Motor neuron (in vitro differentiated cells): ENCODE data around the gene SLC22A6. TPM values are rescaled to one million over a fixed set of nuclear protein-coding genes. Genes with fewer than 3 reads are reported as not detected.
A peak's percentile ranks its signal among the peaks of the same experiment; 100 is the strongest.

Source experiments
- ATAC-seq, 8 experiments: fragments of 200-7000 bp; cut with Tn5 transposase; replicated peaks in 6 of 8; 2 replicates each; pipeline ENCODE4 v1.8.0; 2021; ENCODE audit warnings: mild to moderate bottlenecking in 8 of 8, moderate library complexity in 8 of 8
- H3K27ac ChIP-seq, 2 donors: fragments of 250-450 bp; sonication (Bioruptor Pico); 2 replicates each; pipeline ENCODE4 v1.9.0; 2021; ENCODE audit warnings: antibody characterized with exemption in 2 of 2, mild to moderate bottlenecking in 2 of 2, moderate library complexity in 1 of 2
- H3K4me1 ChIP-seq, 2 donors: fragments of 250-450 bp; sonication (Bioruptor Pico); replicated peaks in 1 of 2; 2 replicates each; pipeline ENCODE4 v1.6.1; 2021; ENCODE audit warnings: antibody characterized with exemption in 2 of 2, mild to moderate bottlenecking in 2 of 2, moderate library complexity in 1 of 2
- H3K4me3 ChIP-seq, 5 donors: fragments of 250-450 bp; sonication (Bioruptor Pico); 2 replicates each; pipeline ENCODE4 v1.9.0; 2021; ENCODE audit warnings: antibody characterized with exemption in 5 of 5, mild to moderate bottlenecking in 5 of 5, moderate library complexity in 4 of 5
- WGBS, 10 experiments: fragments of 450-650 bp; shearing (Covaris generic); methylation state at CpG; one replicate each; pipeline ENCODE4 v1.0.0; 2022; 5-methylcytosine and 5-hydroxymethylcytosine counted together
- in situ Hi-C, 9 experiments: fragments of 400-800 bp; cut with MboI; loops; one replicate each; pipeline ENCODE4 v1.15.0; 2021; ENCODE audit warnings: low sequenced_read_pairs in 9 of 9, low pct_unique_long_range_greater_than_20kb in 2 of 9; ENCODE audit not compliant: unreplicated experiment in 9 of 9
- total RNA-seq, 8 experiments: library from RNA; unstranded; fragments of 300-600 nt; gene quantifications; 2 replicates each; pipeline versions ENCODE4 v1.2.3 to v1.2.4, GENCODE V29; 2022

SLC22A6 gene
- total RNA-seq, 8 experiments from 2014 or later, result 0.17 to 3.9 (median 0.38) TPM; not detected in 5

DNA sequence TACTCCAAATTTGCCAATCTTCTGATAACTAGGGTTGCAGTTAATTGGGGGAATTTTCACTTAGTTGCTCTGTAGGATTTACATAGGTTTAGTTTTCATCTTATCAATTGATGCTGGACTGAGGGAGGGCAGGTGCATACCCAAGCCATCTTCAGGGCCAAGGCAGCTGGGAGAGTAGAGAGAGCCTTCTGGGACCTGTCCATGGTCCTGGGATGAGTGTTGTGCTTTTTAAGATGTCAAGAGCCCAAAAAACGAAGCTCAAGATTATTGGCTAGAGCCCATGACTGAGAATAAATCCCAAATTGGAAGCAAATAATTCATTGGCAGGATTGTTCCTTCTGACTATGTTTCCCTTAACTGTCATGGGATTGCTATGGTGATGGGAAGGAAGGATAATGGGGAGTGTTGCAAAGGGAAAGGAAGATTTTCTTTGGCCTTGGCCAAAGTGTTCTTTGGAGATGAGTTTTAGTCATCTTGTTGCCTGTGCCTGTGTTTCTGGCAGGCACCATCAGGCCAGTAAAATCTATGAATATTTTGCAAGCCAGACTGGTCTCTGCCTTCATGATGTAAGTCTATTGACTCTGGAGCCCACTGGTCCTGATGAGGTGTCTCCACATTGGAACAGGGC lies 4.5 kb downstream of the SLC22A6 start:
- H3K4me3 ChIP-seq, result no peak overlapping the region
- no peak for ATAC-seq
- no peaks in the 10 kb centered on the region for H3K4me1 ChIP-seq
- in situ Hi-C loops, result no loop called here
- H3K27ac ChIP-seq, result no peak overlapping the region
- WGBS, 10 experiments, result 0 to 38% (median 25%) methylated on average over 1 of the region's 1 CpG; no CpG with 5 or more reads in 7 of the 10 experiments

DNA sequence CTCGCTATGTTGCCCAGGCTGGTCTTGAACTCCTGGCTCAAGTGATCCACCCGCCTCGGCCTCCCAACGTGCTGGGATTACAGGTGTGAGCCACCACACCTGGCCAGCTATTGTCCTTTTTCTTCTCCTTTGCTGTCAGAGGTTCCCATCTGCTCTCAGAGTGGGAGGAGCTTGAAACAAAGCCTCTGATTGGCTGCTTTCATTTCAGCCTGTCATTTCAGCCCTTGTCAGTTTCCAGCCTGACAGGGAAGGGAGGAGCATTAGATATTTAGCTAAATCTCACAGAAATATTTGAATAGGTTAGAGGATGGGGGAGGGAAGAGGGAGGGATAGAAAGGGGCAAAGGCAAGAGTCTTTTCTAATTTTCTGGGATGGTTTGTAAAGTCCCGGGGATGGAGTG lies 8.7 kb downstream of the SLC22A6 start:
- no peak overlapping the region for H3K27ac ChIP-seq
- H3K4me1 ChIP-seq, result no peaks in the 10 kb centered on the region
- ATAC-seq, result no peak
- H3K4me3 ChIP-seq, result no peak overlapping the region
- 0 to 93% (median 59%) methylated on average over 1 to 4 of the region's 5 CpGs; no CpG with 5 or more reads in 4 of the 10 experiments for WGBS, 10 experiments
- in situ Hi-C loops, result no loop called here

DNA sequence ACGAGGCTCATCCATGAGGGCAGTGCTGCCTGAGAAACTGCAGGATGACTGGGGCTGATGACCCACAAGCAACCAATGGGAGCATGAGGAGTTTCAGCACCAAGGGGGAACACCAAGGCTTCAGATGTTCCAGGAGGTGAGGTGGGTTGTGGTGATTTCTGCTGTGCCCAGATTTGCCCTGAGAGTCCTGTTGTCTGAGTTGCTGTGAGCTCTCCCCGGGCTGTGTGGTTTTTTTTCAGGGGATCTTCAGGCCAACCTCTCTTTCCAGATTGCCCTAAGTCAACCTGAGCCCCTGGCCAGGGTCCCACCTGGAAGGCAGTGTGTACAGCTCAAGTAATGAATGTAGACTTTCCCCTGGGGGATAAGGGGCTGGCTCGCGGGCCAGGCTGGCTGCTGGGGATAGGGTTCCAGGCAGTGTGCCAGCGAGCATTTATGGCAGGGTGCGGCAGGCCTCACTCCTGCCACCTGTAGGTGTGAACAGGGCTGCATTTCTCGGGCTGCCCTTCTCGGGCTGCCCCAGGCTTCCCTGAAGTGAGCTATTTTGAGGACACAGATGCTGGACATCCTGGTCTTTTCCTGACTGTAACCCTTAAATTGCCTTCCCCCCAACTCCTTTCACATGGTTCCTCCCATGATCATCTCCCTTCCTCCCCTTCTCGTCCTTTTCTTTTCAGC lies 9.8 kb downstream of the SLC22A6 start:
- no peak overlapping the region for H3K27ac ChIP-seq
- in situ Hi-C loops, result no loop called here
- H3K4me1 ChIP-seq, result no peaks in the 10 kb centered on the region
- peak; percentile 62 to 96 (median 73) for ATAC-seq
- H3K4me3 ChIP-seq, result no peak overlapping the region
- 4 to 37% (median 17%) methylated on average over 1 to 8 of the region's 9 CpGs; no CpG with 5 or more reads in 5 of the 10 experiments for WGBS, 10 experiments

DNA sequence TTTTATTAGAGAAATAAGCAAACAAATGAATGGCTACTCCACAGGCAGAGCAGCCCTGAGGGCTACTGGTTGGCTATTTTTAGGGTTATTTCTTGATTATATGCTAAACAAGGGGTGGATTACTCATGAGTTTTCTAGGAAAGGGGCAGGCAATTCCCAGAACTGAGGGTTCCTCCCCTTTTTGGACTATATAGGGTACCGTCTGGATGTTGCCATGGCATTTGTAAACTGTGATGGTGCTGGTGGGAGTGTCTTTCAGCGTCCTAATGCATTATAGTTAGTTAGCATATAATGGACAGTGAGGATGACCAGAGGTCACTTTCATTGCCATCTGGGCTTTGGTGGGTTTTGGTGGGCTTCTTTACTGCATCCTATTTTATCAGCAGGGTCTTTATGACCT lies 19.2 kb downstream of the SLC22A6 start:
- H3K4me1 ChIP-seq, result no peaks in the 10 kb centered on the region
- H3K4me3 ChIP-seq, result no peak overlapping the region
- peak in 3 of 8 experiments; percentile 54 to 93 (median 92) for ATAC-seq
- WGBS, 10 experiments, result 0 to 83% (median 40%) methylated on average over 1 to 2 of the region's 2 CpGs; no CpG with 5 or more reads in 5 of the 10 experiments
- H3K27ac ChIP-seq, result no peak overlapping the region
- in situ Hi-C loops, result no loop called here

DNA sequence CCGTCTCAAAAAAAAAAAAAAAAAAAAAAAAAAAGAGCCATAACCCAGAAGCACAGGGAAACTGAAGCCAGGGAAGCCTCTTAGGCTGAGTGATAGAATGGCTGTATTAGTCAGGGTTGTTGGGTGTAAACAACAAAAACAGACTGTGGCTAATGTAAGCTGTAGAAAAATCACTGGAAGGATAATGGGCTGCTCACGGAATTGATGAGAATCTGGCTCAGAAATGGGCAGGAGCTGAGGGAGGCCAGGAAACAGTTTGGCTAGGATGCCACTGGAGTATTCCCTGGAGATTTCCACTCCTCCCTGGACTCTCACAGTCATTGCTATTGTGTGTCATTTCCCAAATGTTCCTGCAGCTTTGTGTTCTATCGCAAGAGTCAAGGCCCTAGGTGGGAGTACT lies 22.4 kb downstream of the SLC22A6 start:
- no peak for ATAC-seq
- in situ Hi-C loops, result no loop called here
- WGBS, 10 experiments, result 0 to 100% (median 74%) methylated on average over 1 to 2 of the region's 3 CpGs; no CpG with 5 or more reads in 4 of the 10 experiments
- Histone ChIP-seq H3K4me3 (no peak overlapping the region), H3K27ac (no peak overlapping the region), H3K4me1 (peaks cover 13% of the 10 kb centered on the region in 2 donors)

DNA sequence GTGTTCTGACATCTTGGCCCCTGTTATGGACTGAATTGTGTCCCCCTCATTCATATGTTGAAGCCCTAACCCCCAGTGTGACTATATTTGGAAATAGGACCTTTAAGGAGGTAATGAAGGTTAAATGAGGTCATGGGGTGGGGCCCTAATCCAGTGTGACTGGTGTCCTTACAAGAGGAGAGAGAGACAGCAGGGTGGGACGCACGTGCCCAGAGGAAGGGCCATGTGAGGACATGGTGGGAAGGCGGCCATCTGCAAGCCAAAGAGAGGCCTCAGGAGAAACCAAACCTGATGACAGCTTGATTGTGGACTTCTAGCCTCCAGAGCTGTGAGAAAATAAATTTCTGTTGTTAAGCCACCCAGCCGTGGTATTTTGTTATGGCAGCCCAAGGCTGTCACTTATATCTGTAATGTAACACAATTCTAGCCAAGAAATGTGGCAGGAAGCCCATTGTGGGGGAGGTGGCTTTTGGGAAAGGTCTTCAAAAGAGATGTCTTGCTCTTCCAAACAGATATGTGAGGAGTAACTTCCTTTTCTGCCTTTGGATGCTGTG lies 23.7 kb downstream of the SLC22A6 start:
- in situ Hi-C loops, result no loop called here
- H3K27ac ChIP-seq, result no peak overlapping the region
- H3K4me1 ChIP-seq, result peaks cover 13% of the 10 kb centered on the region in 2 donors
- ATAC-seq, result no peak
- WGBS, 10 experiments, result 0 to 92% (median 73%) methylated on average over 1 to 4 of the region's 4 CpGs; no CpG with 5 or more reads in 2 of the 10 experiments
- H3K4me3 ChIP-seq, result no peak overlapping the region

DNA sequence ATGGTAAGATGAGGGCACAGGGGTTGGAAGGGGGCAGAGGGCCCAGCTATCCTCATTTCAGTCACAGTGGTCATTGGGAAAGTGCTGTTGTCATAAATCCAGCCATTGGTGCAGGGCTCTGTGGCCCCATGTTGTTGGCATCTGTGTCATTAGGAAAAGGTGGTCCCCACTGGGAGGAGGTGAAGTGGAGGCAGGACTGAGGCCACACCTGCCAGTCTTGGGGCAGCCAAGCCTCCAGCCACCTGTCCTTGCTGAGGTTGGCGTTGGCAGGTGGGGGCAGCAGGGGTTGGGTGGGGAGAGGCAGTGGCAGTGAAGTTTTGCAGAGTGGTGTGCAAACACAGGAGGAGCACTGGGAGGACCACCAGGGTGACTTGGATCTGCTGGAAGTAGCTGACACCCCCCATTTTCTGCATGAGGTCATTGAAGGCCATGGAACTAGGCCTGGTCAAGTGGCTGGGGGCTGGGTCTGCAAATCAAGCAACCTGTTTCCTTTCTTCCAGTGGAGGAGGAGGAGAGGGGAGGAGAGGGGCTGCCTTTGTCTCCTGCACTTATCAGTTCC lies 25.3 kb downstream of the SLC22A6 start:
- ATAC-seq, result no peak
- in situ Hi-C loops, result no loop called here
- Histone ChIP-seq H3K27ac (no peak overlapping the region), H3K4me1 (peaks cover 13% of the 10 kb centered on the region in 2 donors), H3K4me3 (no peak overlapping the region)
- no CpG with 5 or more reads among the region's 1 CpG for WGBS, 10 experiments

DNA sequence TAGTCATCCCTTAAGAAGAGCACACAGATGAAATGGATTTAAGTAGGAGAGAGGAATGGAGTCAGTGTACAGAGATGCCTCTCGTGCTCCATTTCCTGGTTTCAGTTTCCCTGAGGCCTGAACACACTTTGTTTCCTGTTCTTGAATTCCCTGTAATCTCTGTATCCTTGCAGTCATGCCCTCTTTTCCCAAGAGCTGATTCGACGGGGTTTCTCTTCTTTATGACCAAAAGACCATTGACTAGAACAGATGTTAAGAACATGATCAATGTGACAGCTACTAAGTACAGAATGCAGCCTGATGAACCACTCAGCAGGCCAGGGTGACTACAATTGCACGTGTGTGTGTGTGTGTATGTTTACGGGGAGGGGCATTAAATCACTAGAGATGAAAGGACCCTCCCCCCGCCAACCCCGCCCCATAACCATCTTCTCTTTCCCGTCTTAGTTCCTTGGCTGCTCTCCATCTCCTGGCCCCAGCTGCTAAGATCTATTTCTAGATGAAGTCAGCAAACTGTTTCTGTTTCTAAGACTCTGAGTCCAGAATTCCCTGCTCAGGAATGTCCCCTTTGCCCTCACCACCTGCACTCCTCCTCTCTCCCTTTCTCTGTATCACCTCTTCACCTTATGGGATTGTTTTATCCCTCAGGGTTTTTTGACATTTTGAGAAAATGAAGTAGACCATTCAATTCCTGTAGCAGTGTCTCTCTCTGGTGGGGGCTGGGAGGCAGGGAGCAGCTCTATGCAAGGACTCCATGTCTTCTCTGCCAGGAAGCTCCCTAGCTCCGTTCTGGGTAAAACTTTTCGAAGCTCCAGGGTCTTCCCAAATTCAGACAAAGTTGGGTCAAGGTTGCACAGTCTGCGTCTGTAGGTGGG lies 26.0 kb downstream of the SLC22A6 start:
- whole genome bisulfite sequencing, 10 experiments, result 0 to 77% (median 23%) methylated on average over 1 to 7 of the region's 11 CpGs; no CpG with 5 or more reads in 2 of the 10 experiments
- Histone ChIP-seq H3K27ac (no peak overlapping the region), H3K4me1 (peaks cover 13% of the 10 kb centered on the region in 2 donors), H3K4me3 (no peak overlapping the region)
- ATAC-seq, result peak; percentile 89 to 98 (median 96)
- in situ Hi-C loops, result no loop called here

DNA sequence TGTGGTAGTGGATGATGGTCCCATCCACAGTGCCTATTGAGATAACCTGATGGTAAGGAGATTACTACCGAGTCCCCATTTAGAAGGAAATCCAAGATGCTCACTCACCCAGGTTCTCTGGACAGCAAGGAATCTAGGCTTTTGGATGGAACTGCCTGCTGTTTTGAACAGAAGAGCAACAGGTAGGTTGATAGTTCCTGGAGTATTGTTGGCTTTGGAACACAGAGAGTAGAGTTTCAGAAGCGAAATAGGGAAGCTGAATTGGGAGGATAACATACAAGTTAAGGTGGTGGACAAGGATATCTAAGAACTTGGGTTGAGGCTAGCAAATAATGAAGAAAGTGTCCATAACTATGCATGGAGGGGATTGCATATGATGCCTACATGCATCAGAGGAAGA lies 27.6 kb downstream of the SLC22A6 start:
- in situ Hi-C loops, result no loop called here
- WGBS, 10 experiments, result 57 to 100% (median 85%) methylated on average over 1 to 2 of the region's 2 CpGs; no CpG with 5 or more reads in 2 of the 10 experiments

DNA sequence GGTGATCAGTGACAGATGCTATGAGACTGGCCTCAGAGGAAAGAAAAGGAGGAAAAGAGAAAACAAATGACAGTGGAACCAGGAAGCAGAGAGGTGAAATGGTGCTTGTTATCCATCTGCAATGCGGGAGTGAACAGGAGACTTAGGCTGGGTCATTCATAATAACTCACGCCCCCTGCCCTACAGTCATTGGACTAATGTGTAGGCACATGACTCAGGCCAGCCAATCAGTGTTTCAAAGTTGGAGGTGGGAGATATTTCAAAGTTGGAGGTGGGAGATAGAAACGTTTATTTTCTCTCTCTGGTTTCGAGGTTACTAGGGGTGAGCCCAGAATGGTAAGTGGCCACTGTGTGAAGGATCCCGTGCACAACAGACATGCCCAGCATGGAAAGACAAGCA lies 30.3 kb downstream of the SLC22A6 start:
- Histone ChIP-seq H3K27ac (no peak overlapping the region), H3K4me3 (no peak overlapping the region), H3K4me1 (peaks cover 13% of the 10 kb centered on the region in 2 donors)
- 42 to 100% (median 68%) methylated on average over 1 to 5 of the region's 5 CpGs; no CpG with 5 or more reads in 2 of the 10 experiments for WGBS, 10 experiments
- in situ Hi-C loops, result no loop called here
- ATAC-seq, result peak in 1 of 8 experiments; percentile 12

More for the DNA sequence above, 27.6 kb downstream of the SLC22A6 start:
- Histone ChIP-seq H3K4me3 (no peak overlapping the region), H3K27ac (no peak overlapping the region), H3K4me1 (peaks cover 13% of the 10 kb centered on the region in 2 donors)
- ATAC-seq, result no peak

DNA sequence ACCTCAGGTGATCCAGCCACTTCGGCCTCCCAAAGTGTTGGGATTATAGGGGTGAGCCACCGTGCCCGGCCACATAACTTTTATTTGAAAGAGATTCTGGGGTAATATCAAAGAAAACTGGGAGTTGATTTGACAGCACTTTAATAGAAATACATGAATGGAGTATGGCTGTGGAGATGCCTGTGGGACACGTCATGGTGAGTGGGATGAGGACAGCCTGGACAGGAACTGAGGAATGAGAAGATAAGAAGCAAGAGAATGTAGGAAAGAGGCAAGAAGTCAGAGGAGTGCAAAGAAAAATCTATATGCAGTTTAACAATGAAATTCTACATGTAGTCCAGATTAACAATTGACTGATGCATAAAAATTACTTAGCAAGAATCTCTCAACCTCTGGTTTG lies 31.0 kb downstream of the SLC22A6 start:
- no peak for ATAC-seq
- 0 to 100% (median 87%) methylated on average over 1 to 4 of the region's 4 CpGs for WGBS, 10 experiments

DNA sequence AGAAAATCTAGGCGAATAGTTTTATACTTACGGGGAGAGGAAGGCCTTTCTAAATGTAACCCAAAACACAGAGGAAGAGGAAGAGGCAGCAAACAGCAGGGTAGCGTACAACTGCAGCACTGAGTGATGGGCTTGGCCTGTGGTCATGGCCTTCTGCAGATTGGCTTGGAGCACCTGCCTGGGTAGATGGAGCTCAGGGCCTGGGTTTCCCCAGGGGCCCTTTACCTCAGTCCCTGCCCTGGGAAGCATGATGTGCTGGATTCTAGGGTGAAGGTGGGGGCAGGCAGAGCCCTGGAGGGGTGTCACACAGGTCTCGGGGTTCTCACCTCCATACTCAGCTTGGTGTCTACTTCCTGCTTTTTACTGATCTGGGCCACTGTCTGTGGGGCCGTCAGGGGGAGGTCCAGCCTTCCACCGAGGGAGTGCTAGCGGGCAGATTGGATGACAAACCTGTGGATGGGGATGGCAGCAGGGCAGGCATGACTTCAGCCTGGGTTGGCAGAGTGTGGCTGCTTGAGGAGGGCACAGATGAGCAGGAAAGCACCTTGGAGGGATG lies 35.9 kb downstream of the SLC22A6 start:
- no peak for ATAC-seq
- 0 to 100% (median 64%) methylated on average over 1 to 6 of the region's 7 CpGs; no CpG with 5 or more reads in 2 of the 10 experiments for WGBS, 10 experiments
- Histone ChIP-seq H3K4me3 (no peak overlapping the region), H3K27ac (no peak overlapping the region), H3K4me1 (no peaks in the 10 kb centered on the region)
- in situ Hi-C loops, result no loop called here

More for the DNA sequence above, 31.0 kb downstream of the SLC22A6 start:
- H3K27ac ChIP-seq, result no peak overlapping the region
- H3K4me1 ChIP-seq, result peaks cover 7 to 9% of the 10 kb centered on the region in 2 donors
- H3K4me3 ChIP-seq, result no peak overlapping the region
- in situ Hi-C loops, result no loop called here
